Astrocyte of the spinal cord (primary cell): ENCODE results near the gene DAB1.

Experiments used
- DNase-seq: peaks from one replicate; pipeline ENCODE4 v3.0.0; 2011; ENCODE audit warnings: low read depth, low spot score
- H3K4me3 ChIP-seq: 2 replicates; pipeline ENCODE4 v1.5.1; 2011; ENCODE audit warnings: low read depth, mild to moderate bottlenecking, low read length, moderate library complexity
- in situ Hi-C: cut with HindIII; loops from 2 replicates; pipeline ENCODE4 v1.10.0; 2017; ENCODE audit warnings: low sequenced_read_pairs
- TF ChIP-seq, protein P1 (sequence below): IDR thresholded peaks from 2 replicates; pipeline ENCODE4 v1.5.1; 2012; ENCODE audit warnings: low read depth, mild to moderate bottlenecking, low read length, inconsistent platforms

Gene DAB1

DNA sequence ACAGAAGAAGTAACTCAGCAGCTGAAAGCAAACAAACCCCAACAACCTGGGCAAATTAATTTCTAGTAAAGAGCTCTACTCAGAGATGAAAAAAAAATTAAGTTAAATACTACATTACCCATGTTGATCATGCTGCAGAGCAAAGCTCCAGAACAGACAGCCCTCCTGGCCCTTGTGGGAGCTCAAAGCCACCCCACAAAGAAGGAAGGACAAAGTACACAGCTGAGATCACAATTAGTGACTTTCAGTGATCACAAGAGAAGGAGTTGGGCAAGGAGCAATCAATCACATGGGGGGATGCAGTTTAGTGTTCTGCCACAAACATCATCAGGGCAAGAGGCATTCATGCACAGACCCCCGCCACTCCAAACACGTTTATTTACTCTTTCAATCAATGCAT is 114.2 kb downstream of the DAB1 start:
- TF ChIP-seq, protein P1, sequence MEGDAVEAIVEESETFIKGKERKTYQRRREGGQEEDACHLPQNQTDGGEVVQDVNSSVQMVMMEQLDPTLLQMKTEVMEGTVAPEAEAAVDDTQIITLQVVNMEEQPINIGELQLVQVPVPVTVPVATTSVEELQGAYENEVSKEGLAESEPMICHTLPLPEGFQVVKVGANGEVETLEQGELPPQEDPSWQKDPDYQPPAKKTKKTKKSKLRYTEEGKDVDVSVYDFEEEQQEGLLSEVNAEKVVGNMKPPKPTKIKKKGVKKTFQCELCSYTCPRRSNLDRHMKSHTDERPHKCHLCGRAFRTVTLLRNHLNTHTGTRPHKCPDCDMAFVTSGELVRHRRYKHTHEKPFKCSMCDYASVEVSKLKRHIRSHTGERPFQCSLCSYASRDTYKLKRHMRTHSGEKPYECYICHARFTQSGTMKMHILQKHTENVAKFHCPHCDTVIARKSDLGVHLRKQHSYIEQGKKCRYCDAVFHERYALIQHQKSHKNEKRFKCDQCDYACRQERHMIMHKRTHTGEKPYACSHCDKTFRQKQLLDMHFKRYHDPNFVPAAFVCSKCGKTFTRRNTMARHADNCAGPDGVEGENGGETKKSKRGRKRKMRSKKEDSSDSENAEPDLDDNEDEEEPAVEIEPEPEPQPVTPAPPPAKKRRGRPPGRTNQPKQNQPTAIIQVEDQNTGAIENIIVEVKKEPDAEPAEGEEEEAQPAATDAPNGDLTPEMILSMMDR, result no peak
- DNase-seq, result no peak
- H3K4me3 ChIP-seq, result no peak overlapping the region
- in situ Hi-C loops, result no loop called here

DNA sequence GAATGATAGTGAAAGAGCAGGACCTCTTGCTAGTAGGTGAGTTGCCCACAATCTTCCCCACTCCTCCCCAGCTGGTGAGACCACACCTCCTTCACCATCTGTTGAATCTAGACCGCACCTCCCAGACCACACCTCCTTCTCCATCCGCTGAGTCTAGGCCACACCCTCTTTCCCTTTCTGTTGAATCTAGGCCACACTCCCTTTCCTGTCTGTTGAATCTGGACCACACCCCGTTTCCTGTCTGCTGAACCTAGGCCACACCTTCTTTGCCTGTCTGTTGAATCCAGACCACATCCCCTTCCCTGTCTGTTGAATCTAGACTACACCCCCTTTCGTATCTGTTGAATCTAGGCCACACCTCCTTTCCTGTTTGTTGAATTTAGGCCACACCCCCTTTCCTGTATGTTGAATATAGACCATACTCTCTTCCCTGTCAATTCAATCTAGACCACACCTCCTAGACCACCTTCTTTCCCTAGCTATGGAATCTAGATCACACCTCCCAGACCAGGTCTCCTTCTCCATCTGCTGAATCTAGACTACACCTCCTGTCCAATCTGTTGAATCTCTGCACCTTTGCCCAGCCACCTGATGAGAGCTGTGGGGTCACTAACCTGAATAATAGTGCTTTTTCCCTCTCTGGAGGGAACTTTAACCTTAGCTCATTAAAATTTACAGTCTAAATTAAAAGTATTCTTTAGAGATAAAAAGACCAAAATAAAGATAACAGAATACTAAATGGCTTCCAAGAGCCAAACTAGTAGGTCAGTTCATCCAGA is 116.3 kb downstream of the DAB1 start:
- DNase-seq, result no peak
- in situ Hi-C loops, result no loop called here
- H3K4me3 ChIP-seq, result no peak overlapping the region

DNA sequence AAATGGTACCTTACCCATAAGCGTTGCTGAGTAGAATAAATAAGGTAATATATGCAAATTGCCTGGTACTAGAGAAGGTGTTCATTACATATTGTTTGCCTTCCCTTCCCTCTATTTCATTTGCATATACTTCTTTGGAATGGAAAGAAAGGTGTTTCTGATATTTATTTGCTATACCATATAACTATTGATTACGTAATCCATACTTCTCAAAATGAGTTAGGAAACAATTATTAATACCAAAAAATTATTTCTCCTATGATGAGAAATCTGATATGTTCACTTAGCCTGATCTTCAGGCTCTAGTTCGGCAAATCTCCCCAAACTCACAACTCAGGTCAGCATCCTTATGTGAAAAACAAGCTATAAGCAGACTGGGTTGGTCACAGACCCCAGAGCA is 119.3 kb downstream of the DAB1 start:
- TF ChIP-seq, protein P1, result no peak
- in situ Hi-C loops, result no loop called here
- no peak overlapping the region for H3K4me3 ChIP-seq
- no peak for DNase-seq

More for the DNA sequence above, 116.3 kb downstream of the DAB1 start:
- TF ChIP-seq, protein P1, result no peak

DNA sequence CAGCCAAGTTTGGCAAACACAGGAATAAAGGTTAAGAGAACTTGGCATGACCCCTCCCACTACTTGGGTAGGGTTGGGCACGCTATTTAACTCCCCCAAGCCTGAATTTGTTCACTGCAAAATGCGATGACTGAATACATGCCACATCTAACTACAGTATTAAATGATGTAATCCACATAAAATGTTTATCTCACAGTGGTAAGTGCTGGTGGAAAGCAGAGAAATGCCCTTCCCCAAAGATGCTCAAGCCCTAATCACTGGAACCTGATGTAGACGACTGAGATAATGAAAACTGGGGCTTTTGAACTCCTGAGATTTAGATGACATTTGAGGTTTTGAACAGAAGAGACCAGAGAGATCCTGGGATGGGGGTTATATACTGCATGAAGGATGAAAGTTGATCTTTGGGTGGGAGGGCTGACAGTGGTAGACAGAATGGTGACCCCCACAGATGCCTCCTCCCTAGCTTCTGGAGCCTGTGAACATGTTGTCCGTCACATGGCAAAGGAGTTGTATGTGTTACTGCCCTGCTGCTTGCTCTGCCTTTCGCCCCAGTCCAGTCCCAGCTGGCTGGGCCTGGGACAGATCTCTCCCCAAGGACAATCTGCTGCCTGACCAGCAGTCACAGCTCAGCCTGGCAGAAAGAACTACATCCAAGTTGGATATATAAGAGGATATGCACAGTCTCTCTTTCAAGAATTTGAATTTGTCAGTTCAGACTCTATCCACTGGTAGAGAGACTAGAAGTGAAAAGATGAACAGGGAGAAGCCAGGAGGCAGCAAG is 120.9 kb downstream of the DAB1 start:
- H3K4me3 ChIP-seq, result no peak overlapping the region
- TF ChIP-seq, protein P1, result no peak
- in situ Hi-C loops, result no loop called here
- no peak for DNase-seq

DNA sequence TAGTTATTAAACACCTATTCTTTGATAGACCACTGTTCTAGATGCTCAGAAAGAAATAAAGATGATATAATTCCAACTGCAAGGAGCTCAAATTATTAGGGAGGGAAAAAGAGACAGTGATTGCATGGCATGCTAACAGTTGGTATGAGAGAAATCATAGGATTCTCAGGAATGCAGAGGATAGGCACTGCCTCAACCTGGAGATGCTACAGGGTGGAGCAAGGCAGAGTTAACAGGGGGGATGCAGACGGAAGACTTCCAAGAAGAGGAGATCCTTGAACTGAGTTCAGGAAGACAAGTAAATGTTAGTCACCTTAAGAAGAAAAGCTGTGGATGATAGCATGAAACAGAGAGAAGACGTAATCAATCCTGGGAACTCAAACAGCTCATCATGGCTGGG is 123.7 kb downstream of the DAB1 start:
- no peak for DNase-seq
- in situ Hi-C loops, result no loop called here
- no peak overlapping the region for H3K4me3 ChIP-seq
- TF ChIP-seq, protein P1, result no peak

DNA sequence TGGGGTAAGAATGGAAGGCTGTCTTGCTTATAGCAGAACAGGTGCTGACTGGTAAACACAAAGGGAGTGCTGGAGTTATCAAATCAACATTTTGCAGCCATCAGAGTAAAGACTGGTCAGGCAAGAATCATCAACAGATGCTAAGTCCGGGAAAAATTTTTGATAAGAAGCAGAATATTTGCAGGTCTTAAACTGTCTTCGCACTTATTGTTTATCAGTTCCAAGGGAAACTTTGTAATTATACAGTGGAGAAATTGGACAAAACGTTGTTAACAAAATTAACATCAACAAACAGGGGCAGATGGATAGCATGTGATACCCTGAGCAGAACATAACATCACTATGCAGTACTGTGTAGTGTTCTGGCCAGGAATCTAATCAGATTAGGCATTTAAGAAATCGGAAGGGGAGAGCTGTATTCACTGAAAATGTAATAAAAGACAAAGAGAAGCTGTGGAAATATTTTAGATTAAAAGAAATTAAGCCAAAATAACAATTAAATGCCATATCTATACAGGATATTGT is 127.1 kb downstream of the DAB1 start:
- TF ChIP-seq, protein P1, result no peak
- DNase-seq, result no peak
- H3K4me3 ChIP-seq, result no peak overlapping the region
- in situ Hi-C loops, result no loop called here
